ENCODE measurements around the gene LILRA2. TPM values are rescaled to one million over a fixed set of nuclear protein-coding genes. Genes with fewer than 3 reads are reported as not detected.

Gene LILRA2
- not detected in 2 replicates for total RNA-seq

DNA sequence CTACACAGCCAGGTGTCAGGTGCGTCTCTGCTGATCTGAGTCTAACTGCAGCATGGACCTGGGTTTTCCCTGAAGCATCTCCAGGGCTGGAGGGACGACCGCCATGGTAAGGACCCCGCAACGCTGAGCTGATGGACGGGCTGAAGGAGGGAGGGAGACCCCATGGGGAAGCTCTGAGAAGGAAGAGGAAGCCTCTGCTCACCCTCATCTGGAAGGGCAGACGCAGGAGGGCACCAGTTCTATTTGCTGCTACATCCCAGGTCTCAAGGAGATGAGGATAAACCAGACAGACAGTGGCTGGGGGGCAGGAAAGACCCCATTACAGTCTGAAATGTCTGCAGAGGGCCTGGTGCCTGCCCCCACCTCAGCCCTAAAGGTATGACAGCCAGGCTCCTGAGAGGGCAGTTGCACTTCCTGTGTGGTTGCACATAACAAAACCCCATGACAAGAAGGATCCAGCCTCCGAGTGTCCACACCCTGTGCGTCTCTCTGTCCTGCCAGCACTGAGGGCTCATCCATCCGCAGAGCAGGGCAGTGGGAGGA is at the start of gene LILRA2:
Gene LILRA2, plus strand, starts transcription at position 461 of the 543 bp plus-strand sequence. CDS start 89 bp downstream, outside the sequence.

GRCh38 chr19:54593445-54593844 is 19.9 kb downstream of the LILRA2 start, which contains the start of gene LILRA1:
TSS of gene LILRA1 (plus strand) at chr19:54593632. CDS start at chr19:54594245, 613 bp downstream.

GRCh38 chr19:54630262-54630661 is 56.7 kb downstream of the LILRA2 start, which contains the start of gene LILRB1:
TSS of gene LILRB1 (plus strand) at chr19:54630484. CDS start at chr19:54631074, 590 bp downstream.

Other genes with a start within 250 kb of the LILRA2 start
- gene LILRA4, start 234.6 kb upstream of the LILRA2 start, total RNA-seq, result not detected in 2 replicates
- not detected in 2 replicates for gene LAIR1, start 208.9 kb upstream of the LILRA2 start, total RNA-seq
- gene TTYH1, start 158.3 kb upstream of the LILRA2 start, total RNA-seq, result under 0.01 TPM in 1 of 2 replicates, not detected in the other
- gene LENG8, start 124.6 kb upstream of the LILRA2 start, total RNA-seq, result 34.0 and 49.5 TPM in 2 replicates
- 9.3 and 9.8 TPM in 2 replicates for gene LENG9, start 110.0 kb upstream of the LILRA2 start, total RNA-seq
- gene CDC42EP5, start 100.5 kb upstream of the LILRA2 start, total RNA-seq, result 9.1 and 27.6 TPM in 2 replicates
- not detected in 2 replicates for gene LAIR2, start 71.0 kb upstream of the LILRA2 start, total RNA-seq
- gene LILRA1, start 19.8 kb downstream of the LILRA2 start, total RNA-seq, result not detected in 2 replicates
- gene LILRB1, start 56.7 kb downstream of the LILRA2 start, total RNA-seq, result not detected in 2 replicates
- gene LILRB4, start 89.2 kb downstream of the LILRA2 start, total RNA-seq, result not detected in 2 replicates
- not detected in 2 replicates for gene KIR3DL3, start 150.7 kb downstream of the LILRA2 start, total RNA-seq
- not detected in 2 replicates for gene KIR2DL3, start 164.7 kb downstream of the LILRA2 start, total RNA-seq
- gene KIR2DL1, start 196.0 kb downstream of the LILRA2 start, total RNA-seq, result not detected in 2 replicates
- not detected in 2 replicates for gene KIR2DL4, start 229.8 kb downstream of the LILRA2 start, total RNA-seq
- not detected in 2 replicates for gene KIR3DL1, start 242.7 kb downstream of the LILRA2 start, total RNA-seq